GM13977 (cell line): Measurements from ENCODE around the gene NF1.
"Not testable (repeated sequence)": the region's sequence is repeated elsewhere in the genome, so short reads cannot be mapped to it uniquely, and the experiment has no call there.

Experiments
- DNase-seq: peaks from one replicate; pipeline ENCODE4 v3.0.0; 2012; ENCODE audit warnings: low spot score
- CTCF ChIP-seq: IDR thresholded peaks from 2 replicates; pipeline ENCODE4 v1.5.1; 2012; ENCODE audit warnings: mild to moderate bottlenecking, control low read depth; ENCODE audit not compliant: insufficient read depth; ENCODE audit errors: extremely low read depth, missing control alignments
- in situ Hi-C: fragments of 300-500 bp; cut with MboI; formaldehyde crosslinking; loops from one replicate; pipeline ENCODE4 v1.12.0; 2022; ENCODE audit warnings: low sequenced_read_pairs, low pct_unique_long_range_greater_than_20kb, mixed read lengths, inconsistent platforms; ENCODE audit not compliant: unreplicated experiment

The NF1 gene

GRCh38 chr17:31111183-31111582 lies 16.4 kb downstream of the NF1 start:
- in situ Hi-C loops = no loop called here
- no peak for DNase-seq
- no peak for TF ChIP-seq CTCF

GRCh38 chr17:31112001-31112661 lies 17.4 kb downstream of the NF1 start:
- no peak for TF ChIP-seq CTCF
- in situ Hi-C loops = no loop called here
- DNase-seq = no peak

- DNase-seq, in situ Hi-C loops: not testable (repeated sequence)
Observed at GRCh38 chr17:31113368-31113767, 18.6 kb downstream of the NF1 start.

- DNase-seq = no peak
- no peak for TF ChIP-seq CTCF
- in situ Hi-C loops = no loop called here
Observed at GRCh38 chr17:31113939-31114338, 19.2 kb downstream of the NF1 start.

- TF ChIP-seq CTCF = no peak
- in situ Hi-C loops = no loop called here
- DNase-seq = no peak
Observed at GRCh38 chr17:31114956-31115555, 20.3 kb downstream of the NF1 start.

GRCh38 chr17:31116167-31116566 lies 21.4 kb downstream of the NF1 start:
- no peak for TF ChIP-seq CTCF
- no peak for DNase-seq
- in situ Hi-C loops = no loop called here

- in situ Hi-C loops = no loop called here
- DNase-seq = no peak
- no peak for TF ChIP-seq CTCF
Observed at GRCh38 chr17:31122746-31123145, 28.0 kb downstream of the NF1 start.
